Measurements from ENCODE around the gene BLOC1S3.

BLOC1S3 gene

GRCh38 chr19:45141203-45141900 is 37.2 kb upstream of the BLOC1S3 start:
- H3K79me2 ChIP-seq (ENCODE audit: insufficient read depth, low read length): no peaks in the 10 kb centered on the region
- H4K20me1 ChIP-seq (ENCODE audit: insufficient read depth, low read length): no peaks in the 10 kb centered on the region

DNA sequence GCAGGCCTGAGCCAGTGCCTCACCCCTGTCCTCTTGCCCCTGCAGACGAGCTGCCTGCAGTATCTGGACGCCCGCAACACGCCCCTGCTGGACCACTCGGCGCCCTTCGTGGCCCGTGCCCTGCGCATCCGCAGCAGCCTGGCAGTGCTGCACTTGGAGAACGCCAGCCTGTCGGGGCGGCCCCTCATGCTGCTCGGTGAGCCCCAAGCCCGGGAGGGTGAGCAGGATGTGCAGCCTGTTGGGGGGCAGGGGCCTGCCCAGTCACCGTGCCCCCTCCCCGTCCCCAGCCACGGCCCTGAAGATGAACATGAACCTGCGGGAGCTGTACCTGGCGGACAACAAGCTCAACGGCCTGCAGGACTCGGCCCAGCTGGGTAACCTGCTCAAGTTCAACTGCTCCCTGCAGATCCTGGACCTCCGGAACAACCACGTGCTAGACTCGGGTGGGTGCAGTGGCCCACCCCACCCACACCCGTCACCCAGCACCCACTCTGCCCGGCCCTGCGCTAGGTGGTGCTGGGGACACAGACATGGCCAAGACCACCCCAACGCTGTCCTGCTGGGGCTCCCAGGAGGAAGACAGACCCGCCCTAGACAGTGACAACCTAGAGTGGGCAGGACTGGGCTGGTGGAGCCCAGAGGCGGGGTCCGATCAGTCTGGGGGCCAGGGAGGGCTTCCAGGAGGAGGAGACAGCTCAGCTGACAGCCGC is 36.4 kb upstream of the BLOC1S3 start:
- Histone ChIP-seq H3K27ac (ENCODE audit: low read depth, low read length, poor library complexity, severe bottlenecking) (no peak overlapping the region), H3K9me2 (ENCODE audit: low read depth, low read length) (no peaks in the 10 kb centered on the region), H3F3A (ENCODE audit: insufficient read depth, low read length) (no peaks in the 10 kb centered on the region), H3K4me2 (ENCODE audit: low read length) (no peak overlapping the region), H2AFZ (ENCODE audit: low read length) (no peak overlapping the region), H3K79me2 (ENCODE audit: insufficient read depth, low read length) (no peaks in the 10 kb centered on the region), H4K20me1 (ENCODE audit: insufficient read depth, low read length) (no peaks in the 10 kb centered on the region), H3K4me1 (ENCODE audit: insufficient read depth, low read length, severe bottlenecking) (peaks cover 18% of the 10 kb centered on the region), H3K27me3 (ENCODE audit: insufficient read depth, low read length) (no peaks in the 10 kb centered on the region), H3K9ac (ENCODE audit: low read length) (no peak overlapping the region), H3K4me3 (ENCODE audit: low read depth, low read length, poor library complexity, severe bottlenecking) (no peak overlapping the region), H3K36me3 (ENCODE audit: insufficient read depth, low read length) (peaks cover 38% of the 10 kb centered on the region), H3K9me3 (ENCODE audit: low read length) (no peaks in the 10 kb centered on the region)
- TF ChIP-seq, protein P1, sequence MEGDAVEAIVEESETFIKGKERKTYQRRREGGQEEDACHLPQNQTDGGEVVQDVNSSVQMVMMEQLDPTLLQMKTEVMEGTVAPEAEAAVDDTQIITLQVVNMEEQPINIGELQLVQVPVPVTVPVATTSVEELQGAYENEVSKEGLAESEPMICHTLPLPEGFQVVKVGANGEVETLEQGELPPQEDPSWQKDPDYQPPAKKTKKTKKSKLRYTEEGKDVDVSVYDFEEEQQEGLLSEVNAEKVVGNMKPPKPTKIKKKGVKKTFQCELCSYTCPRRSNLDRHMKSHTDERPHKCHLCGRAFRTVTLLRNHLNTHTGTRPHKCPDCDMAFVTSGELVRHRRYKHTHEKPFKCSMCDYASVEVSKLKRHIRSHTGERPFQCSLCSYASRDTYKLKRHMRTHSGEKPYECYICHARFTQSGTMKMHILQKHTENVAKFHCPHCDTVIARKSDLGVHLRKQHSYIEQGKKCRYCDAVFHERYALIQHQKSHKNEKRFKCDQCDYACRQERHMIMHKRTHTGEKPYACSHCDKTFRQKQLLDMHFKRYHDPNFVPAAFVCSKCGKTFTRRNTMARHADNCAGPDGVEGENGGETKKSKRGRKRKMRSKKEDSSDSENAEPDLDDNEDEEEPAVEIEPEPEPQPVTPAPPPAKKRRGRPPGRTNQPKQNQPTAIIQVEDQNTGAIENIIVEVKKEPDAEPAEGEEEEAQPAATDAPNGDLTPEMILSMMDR (IDR thresholded peaks at IDR 0.05; ENCODE audit: low read length): no peak
- TF ChIP-seq EZH2 (IDR thresholded peaks at IDR 0.05; ENCODE audit: borderline replicate concordance, low read length): no peak

More at GRCh38 chr19:45141203-45141900, 37.2 kb upstream of the BLOC1S3 start:
- Histone ChIP-seq H3K36me3 (ENCODE audit: insufficient read depth, low read length) (peaks cover 36% of the 10 kb centered on the region), H3K4me3 (ENCODE audit: low read depth, low read length, poor library complexity, severe bottlenecking) (no peak overlapping the region), H3F3A (ENCODE audit: insufficient read depth, low read length) (no peaks in the 10 kb centered on the region), H3K9me3 (ENCODE audit: low read length) (no peaks in the 10 kb centered on the region), H3K4me2 (ENCODE audit: low read length) (no peak overlapping the region), H2AFZ (ENCODE audit: low read length) (no peak overlapping the region), H3K9ac (ENCODE audit: low read length) (no peak overlapping the region), H3K27me3 (ENCODE audit: insufficient read depth, low read length) (no peaks in the 10 kb centered on the region), H3K4me1 (ENCODE audit: insufficient read depth, low read length, severe bottlenecking) (peaks cover 26% of the 10 kb centered on the region), H3K27ac (ENCODE audit: low read depth, low read length, poor library complexity, severe bottlenecking) (no peak overlapping the region), H3K9me2 (ENCODE audit: low read depth, low read length) (no peaks in the 10 kb centered on the region)
- TF ChIP-seq, protein P1 (IDR thresholded peaks at IDR 0.05; ENCODE audit: low read length): no peak
- no peak for TF ChIP-seq EZH2 (IDR thresholded peaks at IDR 0.05; ENCODE audit: borderline replicate concordance, low read length)

DNA sequence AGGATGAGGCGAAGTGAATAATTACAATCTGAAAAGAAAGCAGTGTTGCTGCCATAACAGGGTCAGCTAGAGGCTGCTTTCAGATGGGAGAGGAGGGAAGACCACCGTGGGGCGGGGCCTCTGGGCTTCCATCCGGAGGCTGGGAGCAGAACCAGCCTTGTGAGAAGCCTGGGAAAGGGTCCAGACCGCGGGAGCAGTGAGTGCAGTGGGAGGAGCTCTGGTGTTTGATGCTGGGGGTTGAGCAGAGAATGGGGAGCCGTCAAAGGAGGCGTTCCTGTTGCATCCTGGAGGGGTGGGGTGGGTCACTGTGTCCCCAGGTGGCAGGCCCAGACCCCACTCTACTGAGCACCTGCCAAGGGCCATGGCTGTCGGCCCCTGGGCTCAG is 35.9 kb upstream of the BLOC1S3 start:
- H3K4me1 ChIP-seq (ENCODE audit: insufficient read depth, low read length, severe bottlenecking): peaks cover 12% of the 10 kb centered on the region
- H3F3A ChIP-seq (ENCODE audit: insufficient read depth, low read length): no peaks in the 10 kb centered on the region
- TF ChIP-seq EZH2 (IDR thresholded peaks at IDR 0.05; ENCODE audit: borderline replicate concordance, low read length): no peak
- TF ChIP-seq, protein P1 (IDR thresholded peaks at IDR 0.05; ENCODE audit: low read length): no peak
- no peaks in the 10 kb centered on the region for H3K9me2 ChIP-seq (ENCODE audit: low read depth, low read length)
- H3K79me2 ChIP-seq (ENCODE audit: insufficient read depth, low read length): no peaks in the 10 kb centered on the region
- H3K4me2 ChIP-seq (ENCODE audit: low read length): no peak overlapping the region
- H3K36me3 ChIP-seq (ENCODE audit: insufficient read depth, low read length): peaks cover 38% of the 10 kb centered on the region
- no peak overlapping the region for H3K4me3 ChIP-seq (ENCODE audit: low read depth, low read length, poor library complexity, severe bottlenecking)
- no peak overlapping the region for H3K27ac ChIP-seq (ENCODE audit: low read depth, low read length, poor library complexity, severe bottlenecking)
- no peaks in the 10 kb centered on the region for H3K27me3 ChIP-seq (ENCODE audit: insufficient read depth, low read length)
- H4K20me1 ChIP-seq (ENCODE audit: insufficient read depth, low read length): no peaks in the 10 kb centered on the region
- no peak overlapping the region for H2AFZ ChIP-seq (ENCODE audit: low read length)
- no peaks in the 10 kb centered on the region for H3K9me3 ChIP-seq (ENCODE audit: low read length)
- no peak overlapping the region for H3K9ac ChIP-seq (ENCODE audit: low read length)

Measured in OCI-LY1 (cell line).